ENCODE data around the gene GADD45B.
A peak's percentile ranks its signal among the peaks of the same experiment; 100 is the strongest.
"Not testable (repeated sequence)": the region's sequence is repeated elsewhere in the genome, so short reads cannot be mapped to it uniquely, and the experiment has no call there.

Gene GADD45B

DNA sequence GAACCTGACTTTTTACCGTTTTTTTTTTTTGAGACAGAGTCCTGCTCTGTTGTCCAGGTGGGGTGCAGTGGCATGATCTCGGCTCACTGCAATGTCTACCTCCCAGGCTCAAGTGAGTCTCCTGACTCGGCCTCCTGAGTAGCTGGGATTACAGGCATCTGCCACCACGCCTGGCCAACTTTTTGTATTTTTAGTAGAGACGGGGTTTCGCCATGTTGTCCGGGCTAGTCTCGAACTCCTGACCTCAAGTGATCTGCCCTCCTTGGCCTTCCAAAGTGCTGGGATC is 6.1 kb upstream of the GADD45B start:
- H3K9me3 Mint-ChIP-seq; H3K4me1 Mint-ChIP-seq; H3K27me3 Mint-ChIP-seq; H3K27ac Mint-ChIP-seq; ATAC-seq (ENCODE audit: low read depth); H3K36me3 Mint-ChIP-seq; DNase-seq (ENCODE audit: low spot score in 2 of 2); H3K4me3 Mint-ChIP-seq: not testable (repeated sequence)

DNA sequence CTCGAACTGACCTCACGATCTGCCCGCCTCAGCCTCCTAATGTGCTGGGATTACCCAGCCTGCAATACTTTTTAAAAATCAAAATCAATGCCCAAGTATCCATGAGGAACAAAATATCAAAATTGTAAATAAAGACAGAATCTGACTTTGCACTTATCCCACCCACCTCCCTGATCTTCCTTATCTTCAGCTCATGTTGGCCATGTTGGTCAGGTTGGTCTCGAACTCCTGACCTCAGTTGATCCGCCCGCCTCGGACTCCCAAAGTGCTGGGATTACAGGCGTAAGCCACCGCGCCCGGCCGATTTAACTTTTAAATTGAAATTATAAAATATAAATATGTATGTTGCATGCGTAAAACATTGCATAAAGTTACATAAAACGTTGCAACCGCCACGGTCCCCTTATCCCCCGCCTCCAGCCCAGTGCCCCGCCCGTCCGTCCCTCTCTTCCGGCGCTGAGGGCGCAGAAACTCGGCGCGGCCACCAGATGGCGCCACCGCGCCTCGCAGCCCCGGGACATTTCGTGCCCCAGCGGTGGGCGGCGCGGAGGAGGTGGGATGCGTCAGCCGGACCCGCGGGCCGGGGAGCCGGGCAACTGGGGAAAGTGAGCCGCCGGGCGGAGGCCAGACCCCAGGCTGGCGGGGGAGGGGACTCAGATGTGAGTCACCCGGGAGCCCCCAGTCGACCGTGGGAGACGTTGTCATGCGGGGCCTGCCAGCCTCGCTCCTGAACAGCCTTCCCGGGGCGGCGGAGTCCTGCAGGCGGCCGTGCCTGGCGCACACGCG is 1.5 kb upstream of the GADD45B start:
- Mint-ChIP-seq H3K36me3 (no peaks in the 10 kb centered on the region), H3K27me3 (no peaks in the 10 kb centered on the region)
- ATAC-seq (ENCODE audit: low read depth) = peak; percentile 48

DNA sequence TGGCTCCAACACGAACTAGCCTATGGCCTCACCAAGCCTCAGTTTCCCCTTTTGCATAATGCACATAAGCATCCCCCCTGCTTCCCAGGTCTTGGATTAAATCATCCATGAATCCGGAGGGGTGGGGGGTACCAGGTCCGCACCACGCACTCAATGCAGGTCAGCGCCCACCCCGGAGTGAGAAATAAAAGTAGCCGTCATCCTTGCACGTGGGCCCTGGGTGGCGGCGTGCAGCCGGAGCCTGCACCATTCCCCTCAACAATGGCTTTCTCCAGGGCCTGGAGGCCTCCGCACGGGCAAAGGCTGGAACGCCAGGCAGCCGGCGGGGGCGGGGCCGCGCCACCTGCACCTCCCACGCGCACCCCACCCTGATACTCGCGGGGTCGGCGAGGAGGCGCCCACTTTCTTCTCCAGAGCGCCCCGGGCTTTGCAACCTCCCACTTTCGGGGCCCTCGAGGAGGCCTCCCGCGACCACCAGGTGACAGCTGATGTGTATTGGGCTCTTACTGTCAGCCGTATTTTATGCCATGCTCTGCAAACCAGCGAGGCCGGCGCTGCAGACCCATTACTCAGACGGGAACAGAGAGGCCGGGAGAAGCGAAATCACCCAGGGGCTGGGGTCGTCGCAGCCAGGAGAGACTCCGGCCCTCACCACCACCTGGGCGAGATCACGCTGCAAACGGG is 767 bp upstream of the GADD45B start:
- peak overlapping the region; percentile 96 for H3K4me3 Mint-ChIP-seq
- no peaks in the 10 kb centered on the region for H3K9me3 Mint-ChIP-seq
- no peaks in the 10 kb centered on the region for H3K27me3 Mint-ChIP-seq
- DNase-seq (ENCODE audit: low spot score in 2 of 2) (peak; percentile 50 to 63), ATAC-seq (ENCODE audit: low read depth) (peak; percentile 12)
- H3K4me1 Mint-ChIP-seq = peaks cover 32% of the 10 kb centered on the region
- peak overlapping the region; percentile 93 for H3K27ac Mint-ChIP-seq
- no peaks in the 10 kb centered on the region for H3K36me3 Mint-ChIP-seq

More for the DNA sequence above, 1.5 kb upstream of the GADD45B start:
- H3K4me1 Mint-ChIP-seq = peaks cover 34% of the 10 kb centered on the region
- H3K4me3 Mint-ChIP-seq = peak overlapping the region; percentile 96
- no peak overlapping the region for H3K27ac Mint-ChIP-seq
- DNase-seq (ENCODE audit: low spot score in 2 of 2) = peak; percentile 87 to 92
- no peaks in the 10 kb centered on the region for H3K9me3 Mint-ChIP-seq

DNA sequence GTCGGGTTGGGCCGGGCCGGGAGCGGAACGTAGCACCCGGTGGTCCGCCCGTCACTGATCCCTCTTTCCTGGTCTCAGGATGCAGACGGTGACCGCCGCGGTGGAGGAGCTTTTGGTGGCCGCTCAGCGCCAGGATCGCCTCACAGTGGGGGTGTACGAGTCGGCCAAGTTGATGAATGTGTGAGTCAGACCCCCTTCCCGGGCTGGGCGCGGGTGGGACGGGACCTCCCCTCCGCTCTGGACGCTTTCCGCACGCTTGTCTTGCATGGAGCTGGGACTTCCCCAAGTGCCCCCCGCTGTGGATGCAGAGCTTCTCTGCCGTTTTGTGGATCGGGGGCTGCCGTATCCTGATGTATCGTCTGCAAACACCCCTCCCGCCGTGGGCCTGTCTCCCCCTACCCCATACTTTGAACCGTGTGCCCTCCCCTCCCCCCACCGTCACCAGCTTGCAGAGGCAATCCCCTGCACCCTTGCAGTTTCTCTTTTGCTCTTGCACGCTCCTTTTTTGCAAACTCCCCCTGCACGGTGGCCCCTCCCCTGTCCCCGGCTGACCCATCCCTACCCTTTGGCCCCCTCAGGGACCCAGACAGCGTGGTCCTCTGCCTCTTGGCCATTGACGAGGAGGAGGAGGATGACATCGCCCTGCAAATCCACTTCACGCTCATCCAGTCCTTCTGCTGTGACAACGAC is 669 bp downstream of the GADD45B start:
- Mint-ChIP-seq H3K27me3 (no peaks in the 10 kb centered on the region), H3K4me1 (peaks cover 32% of the 10 kb centered on the region), H3K4me3 (peak overlapping the region; percentile 96), H3K9me3 (no peaks in the 10 kb centered on the region), H3K36me3 (no peaks in the 10 kb centered on the region), H3K27ac (peak overlapping the region; percentile 93)
- DNase-seq (ENCODE audit: low spot score in 2 of 2) (peak; percentile 51 to 60), ATAC-seq (ENCODE audit: low read depth) (no peak)

DNA sequence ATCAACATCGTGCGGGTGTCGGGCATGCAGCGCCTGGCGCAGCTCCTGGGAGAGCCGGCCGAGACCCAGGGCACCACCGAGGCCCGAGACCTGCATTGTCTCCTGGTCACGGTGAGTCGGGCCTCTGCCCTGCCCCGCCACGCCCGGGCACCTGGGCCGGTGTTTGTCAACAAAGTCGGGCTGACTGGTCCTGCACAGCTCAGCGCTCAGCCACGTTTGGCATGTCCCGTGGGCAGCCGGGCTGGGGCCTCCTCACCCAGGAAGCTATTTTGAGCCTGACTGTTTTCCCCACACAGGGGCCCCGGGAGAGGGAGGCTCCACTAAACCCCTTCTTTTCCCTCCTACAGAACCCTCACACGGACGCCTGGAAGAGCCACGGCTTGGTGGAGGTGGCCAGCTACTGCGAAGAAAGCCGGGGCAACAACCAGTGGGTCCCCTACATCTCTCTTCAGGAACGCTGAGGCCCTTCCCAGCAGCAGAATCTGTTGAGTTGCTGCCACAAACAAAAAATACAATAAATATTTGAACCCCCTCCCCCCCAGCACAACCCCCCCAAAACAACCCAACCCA is 1.3 kb downstream of the GADD45B start:
- DNase-seq (ENCODE audit: low spot score in 2 of 2) (peak in 1 of 2 donors; percentile 51), ATAC-seq (ENCODE audit: low read depth) (no peak)
- H3K4me1 Mint-ChIP-seq = peaks cover 32% of the 10 kb centered on the region
- H3K4me3 Mint-ChIP-seq = peak overlapping the region; percentile 96
- no peaks in the 10 kb centered on the region for H3K9me3 Mint-ChIP-seq
- peak overlapping the region; percentile 93 for H3K27ac Mint-ChIP-seq
- no peaks in the 10 kb centered on the region for H3K27me3 Mint-ChIP-seq
- no peaks in the 10 kb centered on the region for H3K36me3 Mint-ChIP-seq

DNA sequence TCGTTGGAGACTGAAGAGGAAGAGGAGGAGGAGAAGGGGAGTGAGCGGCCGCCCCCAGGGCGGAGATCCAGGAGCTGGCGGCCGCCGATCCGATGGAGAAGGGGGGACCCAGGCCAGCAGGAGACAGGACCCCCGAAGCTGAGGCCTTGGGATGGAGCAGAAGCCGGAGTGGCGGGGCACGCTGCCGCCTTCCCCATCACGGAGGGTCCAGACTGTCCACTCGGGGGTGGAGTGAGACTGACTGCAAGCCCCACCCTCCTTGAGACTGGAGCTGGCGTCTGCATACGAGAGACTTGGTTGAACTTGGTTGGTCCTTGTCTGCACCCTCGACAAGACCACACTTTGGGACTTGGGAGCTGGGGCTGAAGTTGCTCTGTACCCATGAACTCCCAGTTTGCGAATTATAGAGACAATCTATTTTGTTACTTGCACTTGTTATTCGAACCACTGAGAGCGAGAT is 1.8 kb downstream of the GADD45B start:
- Mint-ChIP-seq H3K4me1 (peaks cover 32% of the 10 kb centered on the region), H3K4me3 (peak overlapping the region; percentile 96), H3K27ac (peak overlapping the region; percentile 93), H3K27me3 (no peaks in the 10 kb centered on the region), H3K9me3 (peaks cover 3% of the 10 kb centered on the region), H3K36me3 (no peaks in the 10 kb centered on the region)
- DNase-seq (ENCODE audit: low spot score in 2 of 2) = peak in 1 of 2 donors; percentile 44
- no peak for ATAC-seq (ENCODE audit: low read depth)

DNA sequence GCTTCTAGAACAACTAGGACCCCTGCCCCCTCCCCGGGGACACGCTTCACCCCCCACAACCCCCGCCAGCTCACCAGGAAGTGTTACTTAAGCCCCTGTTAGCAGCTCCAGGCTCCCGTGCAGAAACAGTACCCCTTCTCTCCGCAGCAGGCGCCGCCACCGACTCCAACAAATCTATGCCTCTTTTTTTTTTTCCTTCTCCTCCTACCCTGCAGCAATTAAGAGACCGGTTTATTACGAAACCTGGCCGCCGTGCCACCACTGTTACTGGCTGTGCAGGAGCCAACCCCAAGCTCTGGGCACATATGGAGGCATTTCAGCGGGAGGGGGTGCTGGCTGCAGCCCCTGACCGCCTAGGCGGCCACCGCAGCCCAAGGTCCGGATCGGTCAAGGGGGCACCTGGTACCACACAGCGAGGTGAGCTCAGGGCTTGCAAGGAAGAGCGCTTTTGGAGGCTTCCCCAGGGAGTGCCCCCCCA is 2.4 kb downstream of the GADD45B start:
- Mint-ChIP-seq H3K4me1 (peaks cover 32% of the 10 kb centered on the region), H3K4me3 (peak overlapping the region; percentile 96), H3K9me3 (peaks cover 6% of the 10 kb centered on the region), H3K36me3 (peaks cover 2% of the 10 kb centered on the region), H3K27me3 (no peaks in the 10 kb centered on the region), H3K27ac (peak overlapping the region; percentile 93)
- peak in 1 of 2 donors; percentile 57 for DNase-seq (ENCODE audit: low spot score in 2 of 2)
- ATAC-seq (ENCODE audit: low read depth) = no peak

DNA sequence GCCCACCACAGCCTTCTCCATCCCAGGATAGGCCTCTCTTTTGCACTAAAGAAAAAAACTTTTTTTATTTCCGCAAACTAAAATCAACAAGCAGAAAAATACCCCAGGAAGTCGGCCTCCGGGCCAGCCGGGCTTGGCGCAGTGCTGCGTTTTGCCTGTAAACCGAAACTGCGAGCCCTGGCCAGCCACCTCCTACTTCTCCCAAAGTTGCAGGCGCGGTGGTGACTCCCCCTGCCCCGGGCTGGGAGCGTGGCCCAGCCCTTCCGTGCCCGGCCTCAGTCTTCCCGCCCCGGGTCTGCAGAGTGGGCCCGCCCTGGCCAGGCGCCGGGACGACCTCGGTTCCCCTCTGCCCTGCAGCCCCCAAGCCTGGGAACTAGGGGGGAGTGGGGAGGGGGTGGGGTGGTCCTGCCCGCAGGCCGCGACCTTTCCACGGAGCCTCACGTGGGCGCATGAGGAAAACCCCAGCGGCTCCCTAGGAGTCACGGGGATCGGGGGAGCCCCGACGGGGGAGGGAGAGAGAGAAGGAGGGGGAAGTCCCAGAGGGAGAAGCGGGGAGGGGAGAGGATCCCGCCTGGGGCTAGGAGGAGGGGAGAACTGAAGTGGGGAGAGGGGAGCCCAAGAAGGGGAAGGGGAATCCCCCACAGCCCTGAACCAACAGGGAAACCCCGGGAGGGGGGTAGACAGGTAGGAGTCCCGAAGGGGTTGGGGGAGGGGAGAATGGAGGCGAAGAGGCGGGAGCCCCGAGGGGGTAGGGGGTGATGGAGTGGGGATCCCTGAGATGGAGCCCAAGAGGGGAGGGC is 3.0 kb downstream of the GADD45B start:
- peak; percentile 66 to 72 for DNase-seq (ENCODE audit: low spot score in 2 of 2)
- Mint-ChIP-seq H3K4me1 (peaks cover 35% of the 10 kb centered on the region), H3K27me3 (no peaks in the 10 kb centered on the region), H3K36me3 (peaks cover 5% of the 10 kb centered on the region), H3K4me3 (peak overlapping the region; percentile 96), H3K27ac (peak overlapping the region; percentile 93), H3K9me3 (peaks cover 9% of the 10 kb centered on the region)
- ATAC-seq (ENCODE audit: low read depth) = peak; percentile 40

DNA sequence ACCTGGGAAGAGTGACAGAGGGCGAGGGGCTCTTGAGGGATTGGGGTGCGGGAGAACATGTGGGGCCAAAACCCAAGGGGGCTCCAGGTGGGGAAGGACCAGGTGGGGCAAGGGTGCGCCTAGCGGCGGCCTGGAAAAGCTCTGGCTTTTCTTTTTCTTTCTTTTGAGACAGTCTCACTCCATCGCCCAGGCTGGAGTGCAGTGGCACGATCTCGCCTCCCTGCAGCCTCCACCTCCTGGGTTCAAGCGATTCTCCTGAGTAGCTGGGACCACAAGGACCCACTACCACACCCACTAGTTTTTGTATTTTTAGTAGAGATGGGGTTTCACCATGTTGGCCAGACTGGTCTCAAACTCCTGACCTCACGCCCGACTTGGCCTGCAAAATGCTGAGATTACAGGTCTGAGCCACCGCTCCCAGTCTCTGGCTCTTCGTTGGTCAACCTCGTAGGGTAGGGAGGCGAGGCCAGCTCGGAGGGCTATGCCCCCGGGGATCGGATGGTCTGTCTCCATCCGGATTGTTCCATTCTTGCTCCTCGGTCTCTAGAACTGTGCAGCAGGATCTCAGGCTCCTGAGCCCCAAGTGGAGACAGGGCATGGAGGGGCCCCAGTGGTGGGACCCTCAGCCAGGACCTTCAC is 3.7 kb downstream of the GADD45B start:
- Mint-ChIP-seq H3K27ac (peak overlapping the region; percentile 93), H3K36me3 (peaks cover 6% of the 10 kb centered on the region), H3K27me3 (no peaks in the 10 kb centered on the region), H3K4me3 (peak overlapping the region; percentile 96), H3K4me1 (peaks cover 36% of the 10 kb centered on the region), H3K9me3 (peaks cover 9% of the 10 kb centered on the region)
- ATAC-seq (ENCODE audit: low read depth) = no peak
- DNase-seq (ENCODE audit: low spot score in 2 of 2) = no peak

DNA sequence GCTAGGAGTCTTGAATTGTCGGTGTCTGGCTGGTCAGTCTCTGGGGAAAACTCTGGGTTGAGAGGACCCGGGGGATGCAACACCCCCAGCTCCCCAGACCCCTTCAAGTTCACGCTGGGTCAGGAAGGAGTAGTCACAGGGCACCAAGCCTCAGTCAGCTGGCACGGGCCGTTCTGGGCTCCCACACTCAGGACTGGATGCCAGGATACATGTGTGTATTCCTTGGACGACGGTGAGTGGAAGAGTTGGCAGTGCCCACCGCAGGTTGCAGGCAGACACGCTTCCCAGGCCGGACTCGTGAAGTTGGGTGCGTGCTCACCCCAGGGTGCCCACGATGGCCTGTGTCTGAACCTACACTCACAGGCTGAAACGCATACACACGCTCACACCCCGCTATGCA is 5.5 kb downstream of the GADD45B start:
- H3K9me3 Mint-ChIP-seq = peaks cover 12% of the 10 kb centered on the region

DNA sequence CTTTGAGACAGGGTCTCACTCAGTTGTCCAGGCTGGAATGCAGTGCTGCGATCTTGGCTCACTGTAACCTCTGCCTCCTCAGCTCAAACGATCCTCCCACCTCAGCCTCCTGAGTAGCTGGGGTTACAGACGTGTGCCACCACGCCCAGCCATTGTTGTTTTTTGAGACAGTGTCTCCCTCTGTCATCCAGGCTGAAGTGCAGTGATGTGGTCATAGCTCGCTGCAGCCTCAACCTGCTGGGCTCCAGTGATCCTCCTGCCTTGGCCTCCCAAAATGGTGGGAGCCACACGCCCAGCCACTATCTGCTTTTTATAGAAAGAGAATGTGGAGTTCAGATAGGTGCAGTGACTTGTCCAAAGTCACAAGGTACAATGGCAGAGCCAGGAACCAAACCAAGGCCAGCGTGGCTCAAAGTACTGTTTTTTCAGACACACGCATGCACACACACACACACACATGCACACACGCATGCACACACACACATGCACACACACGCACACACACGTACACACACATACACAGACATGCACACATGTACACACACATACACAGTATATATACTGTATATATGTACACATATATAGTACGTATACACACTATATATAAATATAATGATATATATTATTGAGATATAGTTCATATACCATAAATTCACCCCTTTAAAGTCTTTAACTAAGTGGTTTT is 6.6 kb downstream of the GADD45B start:
- DNase-seq (ENCODE audit: low spot score in 2 of 2) (no peak), ATAC-seq (ENCODE audit: low read depth) (no peak)
- H3K4me3 Mint-ChIP-seq = no peak overlapping the region
- peaks cover 30% of the 10 kb centered on the region for H3K4me1 Mint-ChIP-seq
- H3K36me3 Mint-ChIP-seq = peaks cover 6% of the 10 kb centered on the region
- peaks cover 12% of the 10 kb centered on the region for H3K9me3 Mint-ChIP-seq
- H3K27ac Mint-ChIP-seq = no peak overlapping the region
- H3K27me3 Mint-ChIP-seq = peaks cover 2% of the 10 kb centered on the region

More for the DNA sequence above, 5.5 kb downstream of the GADD45B start:
- ATAC-seq (ENCODE audit: low read depth) (no peak), DNase-seq (ENCODE audit: low spot score in 2 of 2) (no peak)
- Mint-ChIP-seq H3K4me1 (peaks cover 37% of the 10 kb centered on the region), H3K4me3 (no peak overlapping the region), H3K27me3 (peaks cover 2% of the 10 kb centered on the region), H3K27ac (no peak overlapping the region), H3K36me3 (peaks cover 6% of the 10 kb centered on the region)

DNA sequence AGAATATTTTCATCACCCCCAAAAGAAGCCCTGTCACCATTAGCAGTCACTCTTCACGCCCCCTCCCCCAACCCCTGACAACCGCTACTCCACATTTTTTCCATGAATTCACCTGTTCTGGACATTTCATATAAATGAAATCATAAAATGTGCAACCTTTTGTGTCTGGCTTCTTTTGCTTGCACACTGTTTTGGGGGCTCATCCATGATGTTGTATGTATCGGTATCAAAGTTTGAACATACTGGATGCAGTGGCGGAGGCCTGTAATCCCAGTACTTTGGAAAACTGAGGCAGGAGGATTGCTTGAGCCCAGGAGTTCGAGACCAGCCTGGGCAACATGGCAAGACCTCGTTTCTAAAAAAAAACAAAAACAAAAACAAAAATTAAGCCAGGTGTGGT is 7.2 kb downstream of the GADD45B start:
- Mint-ChIP-seq H3K36me3 (peaks cover 6% of the 10 kb centered on the region), H3K27me3 (peaks cover 2% of the 10 kb centered on the region), H3K27ac (no peak overlapping the region), H3K4me3 (no peak overlapping the region), H3K9me3 (peaks cover 12% of the 10 kb centered on the region), H3K4me1 (peaks cover 24% of the 10 kb centered on the region)
- no peak for DNase-seq (ENCODE audit: low spot score in 2 of 2)
- no peak for ATAC-seq (ENCODE audit: low read depth)
